Liver (tissue), 3 donors: Measurements from ENCODE around the gene SRGAP2.
"Not testable (repeated sequence)": the region's sequence is repeated elsewhere in the genome, so short reads cannot be mapped to it uniquely, and the experiment has no call there.

ENCODE experiments used
- CTCF ChIP-seq: fragments of 150-350 bp; IDR thresholded peaks from 2 replicates; pipeline ENCODE4 v1.5.1; 2017; ENCODE audit warnings: improper control_type of control experiment, low read depth, low read length; ENCODE audit not compliant: missing input control
- EGR1 ChIP-seq, 2 donors: IDR thresholded peaks; 2 replicates each; pipeline ENCODE4 v1.6.1; 2016 to 2018; ENCODE audit warnings: antibody characterized with exemption in 2 of 2, low read depth in 2 of 2
- JUND ChIP-seq, 2 donors: IDR thresholded peaks; 2 replicates each; pipeline ENCODE4 v1.6.1; 2016; ENCODE audit warnings: antibody characterized with exemption in 2 of 2
- TAF1 ChIP-seq: conservative IDR thresholded peaks from 2 replicates; pipeline ENCODE4 v1.6.1; 2016; ENCODE audit warnings: antibody characterized with exemption, mild to moderate bottlenecking
- YY1 ChIP-seq: IDR thresholded peaks from 2 replicates; pipeline ENCODE4 v1.6.1; 2016; ENCODE audit warnings: antibody characterized with exemption, mild to moderate bottlenecking
- donor health status: healthy.
- donor health status: healthy.

DNA sequence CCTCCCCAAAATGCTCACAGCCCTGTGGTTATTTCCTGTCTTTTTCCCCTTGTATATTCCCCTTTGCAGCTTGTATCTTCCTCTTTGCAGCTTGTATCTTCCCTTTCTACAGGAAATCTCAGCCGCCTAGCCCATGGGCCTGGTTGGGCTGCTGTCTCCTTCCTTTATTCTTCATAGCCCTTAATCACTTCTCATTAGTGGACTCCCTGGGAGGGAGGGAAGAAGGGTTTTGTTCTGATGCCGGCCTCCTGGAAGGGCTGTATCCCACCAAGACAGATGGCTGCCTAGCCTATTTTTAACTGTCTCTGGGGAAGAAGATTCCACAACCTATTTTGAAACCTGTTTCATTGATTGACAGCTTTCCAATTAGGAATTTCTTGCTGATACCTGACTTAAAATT lies 31.8 kb downstream of the SRGAP2 start:
- TF ChIP-seq CTCF; TAF1; EGR1 (IDR thresholded peaks at IDR 0.05; ENCODE audit: low read depth in 2 of 2); JUND (IDR thresholded peaks at IDR 0.05); YY1: not testable (repeated sequence)
